NK-92 (cell line): ENCODE measurements around the gene NEUROD4.

ENCODE experiments used
- DNase-seq: peaks from one replicate; lab custom pipeline; 2025; ENCODE audit not compliant: unreplicated experiment; lab: John Stamatoyannopoulos, UW

NEUROD4 gene

GRCh38 chr12:55058082-55058481, 38.3 kb downstream of the NEUROD4 start:
- DNase-seq, result no peak

- no peak for DNase-seq
Measured at GRCh38 chr12:55058776-55059175, 39.0 kb downstream of the NEUROD4 start.

DNA sequence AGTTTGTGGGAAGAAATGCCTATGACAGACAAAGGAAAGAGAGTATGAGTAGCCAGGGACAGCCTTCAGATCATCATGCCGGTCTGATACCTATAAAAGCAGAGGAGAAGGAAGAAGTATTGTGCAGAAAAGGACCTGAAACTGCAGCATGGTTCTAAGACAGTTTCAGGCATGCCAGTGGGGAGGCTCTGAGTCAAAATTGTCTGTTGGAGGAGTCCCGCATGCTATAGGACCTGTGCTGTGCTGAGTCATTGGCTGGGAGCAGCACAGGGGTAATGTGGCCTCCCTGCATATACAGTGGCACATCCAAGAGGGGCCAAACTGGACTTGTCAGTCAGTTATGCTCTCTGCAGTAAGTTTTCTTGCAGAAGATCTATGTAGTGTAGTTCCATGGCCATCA, 40.7 kb downstream of the NEUROD4 start:
- DNase-seq, result no peak

DNA sequence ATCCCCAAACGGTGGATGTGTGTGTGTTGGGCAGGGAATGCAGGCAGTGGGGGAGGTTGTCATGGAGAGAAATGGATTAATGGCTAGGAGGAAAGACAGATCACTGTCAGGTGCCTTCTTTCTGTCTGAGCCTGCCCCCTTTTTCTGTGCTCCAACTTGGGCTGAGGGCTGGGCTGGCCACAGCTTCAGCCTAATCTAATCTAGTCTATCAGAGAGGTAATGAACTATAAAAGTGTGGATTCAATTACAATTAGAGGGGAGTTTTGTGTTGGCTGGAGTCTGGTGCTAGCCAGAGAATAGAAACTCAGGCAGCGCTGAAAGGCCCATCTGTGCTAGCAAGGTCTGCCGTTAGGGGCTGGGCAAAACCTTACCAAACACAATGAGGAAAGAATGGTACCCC, 41.2 kb downstream of the NEUROD4 start:
- DNase-seq, result no peak

DNA sequence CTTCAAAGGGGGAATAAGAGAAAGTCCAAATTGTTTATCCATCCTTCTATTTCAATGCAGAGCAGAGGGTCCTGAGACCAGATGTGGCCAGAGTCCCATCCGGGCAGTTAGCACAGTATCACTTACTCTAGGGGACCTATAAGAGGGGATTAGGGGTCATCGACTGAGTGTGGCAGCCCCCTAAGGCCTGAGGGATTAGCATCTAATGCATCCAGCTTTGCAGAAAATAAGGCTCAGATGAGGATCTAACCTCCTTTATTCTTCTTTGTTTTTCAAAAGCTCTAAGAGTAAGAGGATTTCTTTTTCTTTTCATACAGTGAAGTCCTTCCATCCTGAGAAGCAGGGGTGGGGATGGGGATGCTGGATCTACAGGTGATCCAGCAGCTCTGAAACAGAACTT, 43.5 kb downstream of the NEUROD4 start:
- DNase-seq, result no peak

DNA sequence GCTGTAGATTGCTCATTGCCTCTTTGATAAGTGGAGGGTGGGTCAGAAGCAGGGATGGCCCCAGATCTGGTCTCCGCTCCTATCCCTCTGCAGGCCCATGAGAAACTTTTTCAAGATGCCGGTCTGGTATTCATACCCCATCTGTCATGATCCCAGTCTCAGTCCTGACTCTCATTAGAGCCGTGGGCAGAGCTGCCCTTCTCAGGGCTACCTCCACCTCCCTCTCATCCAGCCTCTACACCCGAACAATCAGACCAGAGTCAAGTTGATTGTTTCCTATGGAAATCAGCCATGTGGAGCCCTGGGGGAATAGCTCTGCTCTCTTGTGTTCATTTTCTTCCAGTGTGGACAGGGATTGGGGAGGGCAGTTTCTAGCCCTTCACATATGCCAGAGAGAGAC, 45.8 kb downstream of the NEUROD4 start:
- DNase-seq, result no peak

GRCh38 chr12:55067701-55068100, 47.9 kb downstream of the NEUROD4 start:
- no peak for DNase-seq

DNA sequence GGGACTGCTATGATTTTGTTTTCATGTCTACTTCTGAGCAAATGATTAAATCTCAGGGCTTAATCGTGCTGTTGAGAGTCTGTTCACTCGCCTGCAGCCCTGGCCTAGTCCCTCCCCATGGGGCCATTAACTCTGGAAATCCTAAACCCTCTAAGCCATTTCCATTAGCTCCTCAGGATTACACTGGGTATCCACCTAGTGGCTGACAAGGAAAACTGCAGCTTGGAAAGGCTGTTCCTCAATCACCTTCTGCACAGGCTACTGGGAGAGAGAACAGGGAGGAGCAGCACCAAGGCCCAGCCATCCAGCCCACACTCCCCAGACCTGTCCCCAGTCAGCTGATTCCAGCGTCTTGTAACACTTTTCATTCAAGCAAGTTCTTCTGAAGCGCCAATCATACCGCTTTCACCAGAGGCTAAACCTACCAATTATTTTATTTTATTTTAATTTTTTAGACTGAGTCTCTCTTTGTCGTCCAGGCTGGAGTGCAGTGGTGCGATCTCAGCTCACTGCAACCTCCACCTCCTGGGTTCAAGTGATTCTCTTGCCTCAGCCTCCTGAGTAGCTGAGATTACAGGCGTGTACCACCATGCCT, 48.7 kb downstream of the NEUROD4 start:
- no peak for DNase-seq

DNA sequence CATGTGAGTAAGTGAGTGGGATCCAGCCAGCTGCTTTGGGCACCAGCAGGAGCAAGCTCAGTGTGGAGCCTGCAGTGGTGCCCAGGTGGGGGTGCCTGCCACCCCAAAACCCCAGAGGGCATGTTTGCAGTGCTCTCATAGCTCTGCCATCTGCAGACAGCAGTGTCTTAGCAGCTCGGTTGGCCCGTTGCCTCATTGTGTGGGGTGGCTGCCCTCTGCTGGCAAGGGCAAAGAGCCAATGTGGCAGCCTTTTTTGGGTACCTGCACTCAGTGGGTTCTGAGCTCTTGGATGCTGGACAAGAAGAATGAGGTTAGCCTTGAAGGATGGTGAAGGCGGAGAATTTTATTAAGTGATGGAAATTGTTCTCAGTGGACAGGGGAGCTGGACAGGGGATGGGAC, 52.3 kb downstream of the NEUROD4 start:
- DNase-seq, result no peak

DNA sequence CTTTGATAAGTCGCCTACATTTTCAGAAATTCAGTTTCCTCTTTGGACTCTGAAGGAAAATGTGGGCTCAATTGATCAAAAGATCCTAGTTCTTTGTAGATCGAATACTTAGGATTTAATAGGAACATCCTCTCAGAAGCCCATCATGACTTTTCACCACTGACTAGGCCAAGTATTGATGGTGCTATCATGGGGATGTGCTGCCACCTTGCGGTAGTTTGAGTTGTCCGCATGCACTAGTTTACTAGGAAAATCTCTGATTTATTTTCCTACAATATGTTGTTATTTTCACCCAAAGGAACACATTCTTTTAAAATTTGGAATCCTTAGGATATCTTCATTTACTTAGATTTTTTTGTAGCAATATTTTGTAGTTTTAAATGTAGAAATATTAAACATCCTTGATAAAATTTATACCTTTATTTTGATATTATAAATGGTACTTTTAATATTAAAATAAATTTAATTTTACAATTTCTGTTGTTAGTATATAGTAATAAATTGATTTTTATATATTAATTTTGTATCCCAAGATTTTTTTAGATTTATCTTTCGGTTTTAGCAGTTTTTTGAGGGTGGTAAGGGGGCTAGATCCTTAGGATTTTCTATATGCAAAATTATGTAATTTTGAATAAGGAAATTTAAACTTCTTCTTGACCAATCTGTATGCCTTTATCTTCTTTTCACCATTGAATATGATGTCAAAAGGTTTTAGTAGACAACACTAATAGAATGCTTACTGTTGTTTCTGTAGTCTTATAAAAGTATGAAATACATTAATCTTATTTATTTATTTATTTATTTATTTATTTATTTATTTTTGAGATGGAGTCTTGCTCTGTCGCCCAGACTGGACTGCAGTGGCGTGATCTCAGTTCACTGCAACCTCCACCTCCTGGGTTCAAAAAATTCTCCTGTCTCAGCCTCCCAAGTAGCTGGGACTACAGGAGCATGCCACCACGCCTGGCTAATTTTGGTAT, 53.6 kb downstream of the NEUROD4 start:
- no peak for DNase-seq

- no peak for DNase-seq
Measured at GRCh38 chr12:55074806-55075205, 55.0 kb downstream of the NEUROD4 start.
